ENCODE data around the gene LRRC17. TPM values are rescaled to one million over a fixed set of nuclear protein-coding genes. Genes with fewer than 3 reads are reported as not detected.

LRRC17 gene
- polyA plus RNA-seq, 1 donor from 2014 or later: 6.7 TPM

DNA sequence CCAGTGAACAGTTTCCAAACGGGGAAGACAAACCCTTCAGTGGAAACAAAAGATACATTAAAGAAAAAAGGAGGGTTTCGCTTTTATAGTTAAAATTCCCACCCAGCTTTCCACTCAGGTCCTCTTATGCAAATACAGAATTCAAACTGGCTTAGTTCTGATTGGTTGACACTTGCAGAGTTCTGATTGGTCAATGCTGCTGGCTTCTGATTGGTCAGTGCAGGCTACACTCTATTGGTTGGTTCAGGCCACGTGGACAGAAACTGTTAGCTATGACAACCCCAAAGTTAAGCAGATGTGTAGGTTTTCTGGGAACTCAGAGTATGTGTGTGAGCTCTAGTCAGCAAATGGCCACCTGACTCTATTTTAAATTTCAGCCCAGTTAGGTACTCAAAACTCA, 81.8 kb downstream of the LRRC17 start:
- H3K36me3 ChIP-seq (ENCODE audit: insufficient read depth, low read length): no peaks in the 10 kb centered on the region
- no peaks in the 10 kb centered on the region for H3K27me3 ChIP-seq (ENCODE audit: insufficient read depth, low read depth, low read length)
- H3K9me2 ChIP-seq (ENCODE audit: insufficient read depth, low read length): no peaks in the 10 kb centered on the region
- no peak overlapping the region for H2AFZ ChIP-seq (ENCODE audit: low read depth, low read length)
- H3K27ac ChIP-seq (ENCODE audit: low read length): no peak overlapping the region
- no peak overlapping the region for H3K4me3 ChIP-seq (ENCODE audit: low read length)
- no peak overlapping the region for H3K9ac ChIP-seq (ENCODE audit: low read length)
- H3K9me3 ChIP-seq (ENCODE audit: low read length): no peaks in the 10 kb centered on the region
- no peak overlapping the region for H3K4me2 ChIP-seq (ENCODE audit: low read length)
- no peak for TF ChIP-seq EZH2 (IDR thresholded peaks at IDR 0.05; ENCODE audit: borderline replicate concordance, insufficient read depth, low read length, poor library complexity, severe bottlenecking)
- TF ChIP-seq, protein P1, sequence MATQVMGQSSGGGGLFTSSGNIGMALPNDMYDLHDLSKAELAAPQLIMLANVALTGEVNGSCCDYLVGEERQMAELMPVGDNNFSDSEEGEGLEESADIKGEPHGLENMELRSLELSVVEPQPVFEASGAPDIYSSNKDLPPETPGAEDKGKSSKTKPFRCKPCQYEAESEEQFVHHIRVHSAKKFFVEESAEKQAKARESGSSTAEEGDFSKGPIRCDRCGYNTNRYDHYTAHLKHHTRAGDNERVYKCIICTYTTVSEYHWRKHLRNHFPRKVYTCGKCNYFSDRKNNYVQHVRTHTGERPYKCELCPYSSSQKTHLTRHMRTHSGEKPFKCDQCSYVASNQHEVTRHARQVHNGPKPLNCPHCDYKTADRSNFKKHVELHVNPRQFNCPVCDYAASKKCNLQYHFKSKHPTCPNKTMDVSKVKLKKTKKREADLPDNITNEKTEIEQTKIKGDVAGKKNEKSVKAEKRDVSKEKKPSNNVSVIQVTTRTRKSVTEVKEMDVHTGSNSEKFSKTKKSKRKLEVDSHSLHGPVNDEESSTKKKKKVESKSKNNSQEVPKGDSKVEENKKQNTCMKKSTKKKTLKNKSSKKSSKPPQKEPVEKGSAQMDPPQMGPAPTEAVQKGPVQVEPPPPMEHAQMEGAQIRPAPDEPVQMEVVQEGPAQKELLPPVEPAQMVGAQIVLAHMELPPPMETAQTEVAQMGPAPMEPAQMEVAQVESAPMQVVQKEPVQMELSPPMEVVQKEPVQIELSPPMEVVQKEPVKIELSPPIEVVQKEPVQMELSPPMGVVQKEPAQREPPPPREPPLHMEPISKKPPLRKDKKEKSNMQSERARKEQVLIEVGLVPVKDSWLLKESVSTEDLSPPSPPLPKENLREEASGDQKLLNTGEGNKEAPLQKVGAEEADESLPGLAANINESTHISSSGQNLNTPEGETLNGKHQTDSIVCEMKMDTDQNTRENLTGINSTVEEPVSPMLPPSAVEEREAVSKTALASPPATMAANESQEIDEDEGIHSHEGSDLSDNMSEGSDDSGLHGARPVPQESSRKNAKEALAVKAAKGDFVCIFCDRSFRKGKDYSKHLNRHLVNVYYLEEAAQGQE (IDR thresholded peaks at IDR 0.05; ENCODE audit: borderline replicate concordance): no peak
- TF ChIP-seq MXI1 (conservative IDR thresholded peaks at IDR 0.05; ENCODE audit: poor library complexity, severe bottlenecking): no peak
- no peak for TF ChIP-seq POLR2AphosphoS5 (IDR thresholded peaks at IDR 0.05)
- no peak for TF ChIP-seq SMC3 (conservative IDR thresholded peaks at IDR 0.05; ENCODE audit: poor library complexity)
- TF ChIP-seq RAD21 (conservative IDR thresholded peaks at IDR 0.05): no peak
- TF ChIP-seq, protein P2, sequence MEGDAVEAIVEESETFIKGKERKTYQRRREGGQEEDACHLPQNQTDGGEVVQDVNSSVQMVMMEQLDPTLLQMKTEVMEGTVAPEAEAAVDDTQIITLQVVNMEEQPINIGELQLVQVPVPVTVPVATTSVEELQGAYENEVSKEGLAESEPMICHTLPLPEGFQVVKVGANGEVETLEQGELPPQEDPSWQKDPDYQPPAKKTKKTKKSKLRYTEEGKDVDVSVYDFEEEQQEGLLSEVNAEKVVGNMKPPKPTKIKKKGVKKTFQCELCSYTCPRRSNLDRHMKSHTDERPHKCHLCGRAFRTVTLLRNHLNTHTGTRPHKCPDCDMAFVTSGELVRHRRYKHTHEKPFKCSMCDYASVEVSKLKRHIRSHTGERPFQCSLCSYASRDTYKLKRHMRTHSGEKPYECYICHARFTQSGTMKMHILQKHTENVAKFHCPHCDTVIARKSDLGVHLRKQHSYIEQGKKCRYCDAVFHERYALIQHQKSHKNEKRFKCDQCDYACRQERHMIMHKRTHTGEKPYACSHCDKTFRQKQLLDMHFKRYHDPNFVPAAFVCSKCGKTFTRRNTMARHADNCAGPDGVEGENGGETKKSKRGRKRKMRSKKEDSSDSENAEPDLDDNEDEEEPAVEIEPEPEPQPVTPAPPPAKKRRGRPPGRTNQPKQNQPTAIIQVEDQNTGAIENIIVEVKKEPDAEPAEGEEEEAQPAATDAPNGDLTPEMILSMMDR (IDR thresholded peaks at IDR 0.05; ENCODE audit: poor library complexity, severe bottlenecking): no peak
- no peak for TF ChIP-seq TAF1 (IDR thresholded peaks at IDR 0.05; ENCODE audit: low read depth)
- TF ChIP-seq EP300 (conservative IDR thresholded peaks at IDR 0.05; ENCODE audit: poor library complexity, severe bottlenecking): no peak
- no peaks in the 10 kb centered on the region for H3F3A ChIP-seq (ENCODE audit: insufficient read depth, low read length, poor library complexity, severe bottlenecking)
- no peaks in the 10 kb centered on the region for H3K79me2 ChIP-seq (replicated peaks; ENCODE audit: insufficient read depth, low read length)
- no peaks in the 10 kb centered on the region for H4K20me1 ChIP-seq (ENCODE audit: insufficient read depth)

Other genes starting within 250 kb of the LRRC17 start
- 0.97 and 1.3 TPM in 2 replicates for gene POLR2J2, start 241.3 kb upstream of the LRRC17 start, polyA plus RNA-seq
- gene FAM185A, start 164.0 kb upstream of the LRRC17 start, polyA plus RNA-seq: 14.6 and 26.3 TPM in 2 replicates
- 0.57 and 1.7 TPM in 2 replicates for gene FBXL13, start 161.8 kb downstream of the LRRC17 start, polyA plus RNA-seq
- gene ARMC10, start 162.1 kb downstream of the LRRC17 start, polyA plus RNA-seq: 26.1 and 28.8 TPM in 2 replicates
- 8.4 and 8.8 TPM in 2 replicates for gene NAPEPLD, start 236.1 kb downstream of the LRRC17 start, polyA plus RNA-seq

Measured in neural cell (in vitro differentiated cells).